ENCODE measurements around the gene PUS10. TPM values are rescaled to one million over a fixed set of nuclear protein-coding genes. Genes with fewer than 3 reads are reported as not detected.

Gene PUS10
- total and polyA plus RNA-seq, 2 experiments from 2014 or later: 2.2 to 2.5 TPM

DNA sequence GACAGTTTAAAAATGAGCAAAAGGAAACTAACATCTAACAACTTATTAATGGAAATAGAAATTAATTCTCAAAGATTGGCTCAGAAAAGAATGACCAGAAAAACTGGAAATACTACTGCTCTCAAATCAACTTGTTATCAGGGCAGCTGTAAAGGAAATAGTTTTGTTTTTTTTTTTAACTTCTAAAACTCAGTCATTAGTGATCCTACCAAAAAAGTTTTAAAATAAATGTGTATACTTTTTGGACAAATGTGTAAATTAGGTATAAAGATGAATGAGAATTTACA is 52.6 kb downstream of the PUS10 start:
- no peaks in the 10 kb centered on the region for H3K36me3 ChIP-seq (ENCODE audit: insufficient read depth)
- Mint-ChIP-seq H3K9me3 (no peaks in the 10 kb centered on the region), H3K4me3 (no peak overlapping the region), H3K4me1 (peaks cover 19% of the 10 kb centered on the region; the same call in 2 of the 3 replicates), H3K36me3 (ENCODE audit: low read depth) (no peaks in the 10 kb centered on the region), H3K27ac (peak overlapping the region; percentile 53; the same call in 1 of the 2 replicates), H3K27me3 (ENCODE audit: insufficient read depth, low read depth, poor library complexity) (peaks cover 1% of the 10 kb centered on the region)
- no peak for TF ChIP-seq ZNF114 (CRISPR knock-in tag; IDR thresholded peaks at IDR 0.05)
- no peak for TF ChIP-seq JUNB (IDR thresholded peaks at IDR 0.05; ENCODE audit: unreplicated experiment)
- no peak for TF ChIP-seq EZH2phosphoT487 (IDR thresholded peaks at IDR 0.05; ENCODE audit: unreplicated experiment)
- no peak for TF ChIP-seq POLR2AphosphoS5 (IDR thresholded peaks at IDR 0.05; ENCODE audit: low read depth)
- no peak for TF ChIP-seq CREB1 (CRISPR knock-in tag; IDR thresholded peaks at IDR 0.05; ENCODE audit: low read depth)
- no peak for TF ChIP-seq EZH2 (IDR thresholded peaks at IDR 0.05; ENCODE audit: low read depth, unreplicated experiment)
- TF ChIP-seq, protein P1, sequence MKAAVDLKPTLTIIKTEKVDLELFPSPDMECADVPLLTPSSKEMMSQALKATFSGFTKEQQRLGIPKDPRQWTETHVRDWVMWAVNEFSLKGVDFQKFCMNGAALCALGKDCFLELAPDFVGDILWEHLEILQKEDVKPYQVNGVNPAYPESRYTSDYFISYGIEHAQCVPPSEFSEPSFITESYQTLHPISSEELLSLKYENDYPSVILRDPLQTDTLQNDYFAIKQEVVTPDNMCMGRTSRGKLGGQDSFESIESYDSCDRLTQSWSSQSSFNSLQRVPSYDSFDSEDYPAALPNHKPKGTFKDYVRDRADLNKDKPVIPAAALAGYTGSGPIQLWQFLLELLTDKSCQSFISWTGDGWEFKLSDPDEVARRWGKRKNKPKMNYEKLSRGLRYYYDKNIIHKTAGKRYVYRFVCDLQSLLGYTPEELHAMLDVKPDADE (IDR thresholded peaks at IDR 0.05): no peak
- no peak for TF ChIP-seq STAT1 (IDR thresholded peaks at IDR 0.05; ENCODE audit: unreplicated experiment)
- no peak for TF ChIP-seq ZNF331 (CRISPR knock-in tag; IDR thresholded peaks at IDR 0.05; ENCODE audit: low read depth)
- TF ChIP-seq, protein P2, sequence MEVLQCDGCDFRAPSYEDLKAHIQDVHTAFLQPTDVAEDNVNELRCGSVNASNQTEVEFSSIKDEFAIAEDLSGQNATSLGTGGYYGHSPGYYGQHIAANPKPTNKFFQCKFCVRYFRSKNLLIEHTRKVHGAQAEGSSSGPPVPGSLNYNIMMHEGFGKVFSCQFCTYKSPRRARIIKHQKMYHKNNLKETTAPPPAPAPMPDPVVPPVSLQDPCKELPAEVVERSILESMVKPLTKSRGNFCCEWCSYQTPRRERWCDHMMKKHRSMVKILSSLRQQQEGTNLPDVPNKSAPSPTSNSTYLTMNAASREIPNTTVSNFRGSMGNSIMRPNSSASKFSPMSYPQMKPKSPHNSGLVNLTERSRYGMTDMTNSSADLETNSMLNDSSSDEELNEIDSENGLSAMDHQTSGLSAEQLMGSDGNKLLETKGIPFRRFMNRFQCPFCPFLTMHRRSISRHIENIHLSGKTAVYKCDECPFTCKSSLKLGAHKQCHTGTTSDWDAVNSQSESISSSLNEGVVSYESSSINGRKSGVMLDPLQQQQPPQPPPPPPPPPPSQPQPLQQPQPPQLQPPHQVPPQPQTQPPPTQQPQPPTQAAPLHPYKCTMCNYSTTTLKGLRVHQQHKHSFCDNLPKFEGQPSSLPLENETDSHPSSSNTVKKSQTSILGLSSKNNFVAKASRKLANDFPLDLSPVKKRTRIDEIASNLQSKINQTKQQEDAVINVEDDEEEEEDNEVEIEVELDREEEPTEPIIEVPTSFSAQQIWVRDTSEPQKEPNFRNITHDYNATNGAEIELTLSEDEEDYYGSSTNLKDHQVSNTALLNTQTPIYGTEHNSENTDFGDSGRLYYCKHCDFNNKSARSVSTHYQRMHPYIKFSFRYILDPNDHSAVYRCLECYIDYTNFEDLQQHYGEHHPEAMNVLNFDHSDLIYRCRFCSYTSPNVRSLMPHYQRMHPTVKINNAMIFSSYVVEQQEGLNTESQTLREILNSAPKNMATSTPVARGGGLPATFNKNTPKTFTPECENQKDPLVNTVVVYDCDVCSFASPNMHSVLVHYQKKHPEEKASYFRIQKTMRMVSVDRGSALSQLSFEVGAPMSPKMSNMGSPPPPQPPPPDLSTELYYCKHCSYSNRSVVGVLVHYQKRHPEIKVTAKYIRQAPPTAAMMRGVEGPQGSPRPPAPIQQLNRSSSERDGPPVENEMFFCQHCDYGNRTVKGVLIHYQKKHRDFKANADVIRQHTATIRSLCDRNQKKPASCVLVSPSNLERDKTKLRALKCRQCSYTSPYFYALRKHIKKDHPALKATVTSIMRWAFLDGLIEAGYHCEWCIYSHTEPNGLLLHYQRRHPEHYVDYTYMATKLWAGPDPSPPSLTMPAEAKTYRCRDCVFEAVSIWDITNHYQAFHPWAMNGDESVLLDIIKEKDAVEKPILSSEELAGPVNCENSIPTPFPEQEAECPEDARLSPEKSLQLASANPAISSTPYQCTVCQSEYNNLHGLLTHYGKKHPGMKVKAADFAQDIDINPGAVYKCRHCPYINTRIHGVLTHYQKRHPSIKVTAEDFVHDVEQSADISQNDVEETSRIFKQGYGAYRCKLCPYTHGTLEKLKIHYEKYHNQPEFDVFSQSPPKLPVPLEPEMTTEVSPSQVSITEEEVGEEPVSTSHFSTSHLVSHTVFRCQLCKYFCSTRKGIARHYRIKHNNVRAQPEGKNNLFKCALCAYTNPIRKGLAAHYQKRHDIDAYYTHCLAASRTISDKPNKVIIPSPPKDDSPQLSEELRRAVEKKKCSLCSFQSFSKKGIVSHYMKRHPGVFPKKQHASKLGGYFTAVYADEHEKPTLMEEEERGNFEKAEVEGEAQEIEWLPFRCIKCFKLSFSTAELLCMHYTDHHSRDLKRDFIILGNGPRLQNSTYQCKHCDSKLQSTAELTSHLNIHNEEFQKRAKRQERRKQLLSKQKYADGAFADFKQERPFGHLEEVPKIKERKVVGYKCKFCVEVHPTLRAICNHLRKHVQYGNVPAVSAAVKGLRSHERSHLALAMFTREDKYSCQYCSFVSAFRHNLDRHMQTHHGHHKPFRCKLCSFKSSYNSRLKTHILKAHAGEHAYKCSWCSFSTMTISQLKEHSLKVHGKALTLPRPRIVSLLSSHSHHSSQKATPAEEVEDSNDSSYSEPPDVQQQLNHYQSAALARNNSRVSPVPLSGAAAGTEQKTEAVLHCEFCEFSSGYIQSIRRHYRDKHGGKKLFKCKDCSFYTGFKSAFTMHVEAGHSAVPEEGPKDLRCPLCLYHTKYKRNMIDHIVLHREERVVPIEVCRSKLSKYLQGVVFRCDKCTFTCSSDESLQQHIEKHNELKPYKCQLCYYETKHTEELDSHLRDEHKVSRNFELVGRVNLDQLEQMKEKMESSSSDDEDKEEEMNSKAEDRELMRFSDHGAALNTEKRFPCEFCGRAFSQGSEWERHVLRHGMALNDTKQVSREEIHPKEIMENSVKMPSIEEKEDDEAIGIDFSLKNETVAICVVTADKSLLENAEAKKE (CRISPR knock-in tag; IDR thresholded peaks at IDR 0.05): no peak
- TF ChIP-seq, protein P3, sequence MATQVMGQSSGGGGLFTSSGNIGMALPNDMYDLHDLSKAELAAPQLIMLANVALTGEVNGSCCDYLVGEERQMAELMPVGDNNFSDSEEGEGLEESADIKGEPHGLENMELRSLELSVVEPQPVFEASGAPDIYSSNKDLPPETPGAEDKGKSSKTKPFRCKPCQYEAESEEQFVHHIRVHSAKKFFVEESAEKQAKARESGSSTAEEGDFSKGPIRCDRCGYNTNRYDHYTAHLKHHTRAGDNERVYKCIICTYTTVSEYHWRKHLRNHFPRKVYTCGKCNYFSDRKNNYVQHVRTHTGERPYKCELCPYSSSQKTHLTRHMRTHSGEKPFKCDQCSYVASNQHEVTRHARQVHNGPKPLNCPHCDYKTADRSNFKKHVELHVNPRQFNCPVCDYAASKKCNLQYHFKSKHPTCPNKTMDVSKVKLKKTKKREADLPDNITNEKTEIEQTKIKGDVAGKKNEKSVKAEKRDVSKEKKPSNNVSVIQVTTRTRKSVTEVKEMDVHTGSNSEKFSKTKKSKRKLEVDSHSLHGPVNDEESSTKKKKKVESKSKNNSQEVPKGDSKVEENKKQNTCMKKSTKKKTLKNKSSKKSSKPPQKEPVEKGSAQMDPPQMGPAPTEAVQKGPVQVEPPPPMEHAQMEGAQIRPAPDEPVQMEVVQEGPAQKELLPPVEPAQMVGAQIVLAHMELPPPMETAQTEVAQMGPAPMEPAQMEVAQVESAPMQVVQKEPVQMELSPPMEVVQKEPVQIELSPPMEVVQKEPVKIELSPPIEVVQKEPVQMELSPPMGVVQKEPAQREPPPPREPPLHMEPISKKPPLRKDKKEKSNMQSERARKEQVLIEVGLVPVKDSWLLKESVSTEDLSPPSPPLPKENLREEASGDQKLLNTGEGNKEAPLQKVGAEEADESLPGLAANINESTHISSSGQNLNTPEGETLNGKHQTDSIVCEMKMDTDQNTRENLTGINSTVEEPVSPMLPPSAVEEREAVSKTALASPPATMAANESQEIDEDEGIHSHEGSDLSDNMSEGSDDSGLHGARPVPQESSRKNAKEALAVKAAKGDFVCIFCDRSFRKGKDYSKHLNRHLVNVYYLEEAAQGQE (IDR thresholded peaks at IDR 0.05; ENCODE audit: unreplicated experiment): no peak
- TF ChIP-seq NANOG (IDR thresholded peaks at IDR 0.05; ENCODE audit: borderline replicate concordance): no peak
- TF ChIP-seq, protein P4, sequence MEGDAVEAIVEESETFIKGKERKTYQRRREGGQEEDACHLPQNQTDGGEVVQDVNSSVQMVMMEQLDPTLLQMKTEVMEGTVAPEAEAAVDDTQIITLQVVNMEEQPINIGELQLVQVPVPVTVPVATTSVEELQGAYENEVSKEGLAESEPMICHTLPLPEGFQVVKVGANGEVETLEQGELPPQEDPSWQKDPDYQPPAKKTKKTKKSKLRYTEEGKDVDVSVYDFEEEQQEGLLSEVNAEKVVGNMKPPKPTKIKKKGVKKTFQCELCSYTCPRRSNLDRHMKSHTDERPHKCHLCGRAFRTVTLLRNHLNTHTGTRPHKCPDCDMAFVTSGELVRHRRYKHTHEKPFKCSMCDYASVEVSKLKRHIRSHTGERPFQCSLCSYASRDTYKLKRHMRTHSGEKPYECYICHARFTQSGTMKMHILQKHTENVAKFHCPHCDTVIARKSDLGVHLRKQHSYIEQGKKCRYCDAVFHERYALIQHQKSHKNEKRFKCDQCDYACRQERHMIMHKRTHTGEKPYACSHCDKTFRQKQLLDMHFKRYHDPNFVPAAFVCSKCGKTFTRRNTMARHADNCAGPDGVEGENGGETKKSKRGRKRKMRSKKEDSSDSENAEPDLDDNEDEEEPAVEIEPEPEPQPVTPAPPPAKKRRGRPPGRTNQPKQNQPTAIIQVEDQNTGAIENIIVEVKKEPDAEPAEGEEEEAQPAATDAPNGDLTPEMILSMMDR (conservative IDR thresholded peaks at IDR 0.05; ENCODE audit: low read depth in 2 of 2): no peak
- no peaks in the 10 kb centered on the region for H3K27me3 ChIP-seq (ENCODE audit: insufficient read depth)
- H3F3A ChIP-seq (replicated peaks; ENCODE audit: low read depth): no peaks in the 10 kb centered on the region
- no peaks in the 10 kb centered on the region for H4K20me1 ChIP-seq (replicated peaks; ENCODE audit: insufficient read depth)
- ATAC-seq (no peak), DNase-seq (ENCODE audit: low spot score) (no peak)
- H3K4me2 ChIP-seq: no peak overlapping the region
- H3K27ac ChIP-seq (ENCODE audit: low read depth): no peak overlapping the region
- no peak overlapping the region for H3K4me3 ChIP-seq
- H2AFZ ChIP-seq: peak overlapping the region; percentile 20; the same call in 1 of the 2 replicates
- H3K79me2 ChIP-seq (replicated peaks; ENCODE audit: insufficient read depth): no peaks in the 10 kb centered on the region
- H3K4me1 ChIP-seq (ENCODE audit: insufficient read depth): peaks cover 15% of the 10 kb centered on the region; the same call in 1 of the 2 replicates
- H3K9me2 ChIP-seq (ENCODE audit: insufficient read depth): no peaks in the 10 kb centered on the region
